ENCODE data around the gene PLA2G4A.

Gene PLA2G4A

GRCh38 chr1:186834399-186834958 lies 5.7 kb downstream of the PLA2G4A start:
- DNase-seq (ENCODE audit: low read depth in 3 of 3): no peak

- DNase-seq (ENCODE audit: low read depth in 3 of 3): no peak
Observed at GRCh38 chr1:186835448-186835847, 6.7 kb downstream of the PLA2G4A start.

- no peak for DNase-seq (ENCODE audit: low read depth in 3 of 3)
Observed at GRCh38 chr1:186837806-186838205, 9.1 kb downstream of the PLA2G4A start.

GRCh38 chr1:186838380-186839040 lies 9.8 kb downstream of the PLA2G4A start:
- DNase-seq (ENCODE audit: low read depth in 3 of 3): no peak

- no peak for DNase-seq (ENCODE audit: low read depth in 3 of 3)
Observed at GRCh38 chr1:186839041-186839400, 10.3 kb downstream of the PLA2G4A start.

GRCh38 chr1:186841599-186841998 lies 12.8 kb downstream of the PLA2G4A start:
- no peak for DNase-seq (ENCODE audit: low read depth in 3 of 3)

GRCh38 chr1:186842547-186842946 lies 13.8 kb downstream of the PLA2G4A start:
- DNase-seq (ENCODE audit: low read depth in 3 of 3): no peak

GRCh38 chr1:186843226-186843625 lies 14.5 kb downstream of the PLA2G4A start:
- DNase-seq (ENCODE audit: low read depth in 3 of 3): no peak

GRCh38 chr1:186843931-186844330 lies 15.2 kb downstream of the PLA2G4A start:
- no peak for DNase-seq (ENCODE audit: low read depth in 3 of 3)

GRCh38 chr1:186845576-186846210 lies 16.9 kb downstream of the PLA2G4A start:
- no peak for DNase-seq (ENCODE audit: low read depth in 3 of 3)

- DNase-seq (ENCODE audit: low read depth in 3 of 3): no peak
Observed at GRCh38 chr1:186848509-186849130, 19.9 kb downstream of the PLA2G4A start.

GRCh38 chr1:186849271-186849671 lies 20.5 kb downstream of the PLA2G4A start:
- DNase-seq (ENCODE audit: low read depth in 3 of 3): no peak

- DNase-seq (ENCODE audit: low read depth in 3 of 3): no peak
Observed at GRCh38 chr1:186849826-186850225, 21.1 kb downstream of the PLA2G4A start.

- DNase-seq (ENCODE audit: low read depth in 3 of 3): no peak
Observed at GRCh38 chr1:186854102-186854501, 25.4 kb downstream of the PLA2G4A start.

GRCh38 chr1:186858923-186859322 lies 30.2 kb downstream of the PLA2G4A start:
- no peak for DNase-seq (ENCODE audit: low read depth in 3 of 3)

- no peak for DNase-seq (ENCODE audit: low read depth in 3 of 3)
Observed at GRCh38 chr1:186859995-186860394, 31.2 kb downstream of the PLA2G4A start.

- no peak for DNase-seq (ENCODE audit: low read depth in 3 of 3)
Observed at GRCh38 chr1:186864296-186864695, 35.5 kb downstream of the PLA2G4A start.

GRCh38 chr1:186865253-186865652 lies 36.5 kb downstream of the PLA2G4A start:
- no peak for DNase-seq (ENCODE audit: low read depth in 3 of 3)

GRCh38 chr1:186865857-186866256 lies 37.1 kb downstream of the PLA2G4A start:
- DNase-seq (ENCODE audit: low read depth in 3 of 3): no peak

GRCh38 chr1:186869526-186870228 lies 40.9 kb downstream of the PLA2G4A start:
- no peak for DNase-seq (ENCODE audit: low read depth in 3 of 3)

GRCh38 chr1:186871784-186872183 lies 43.0 kb downstream of the PLA2G4A start:
- DNase-seq (ENCODE audit: low read depth in 3 of 3): no peak

GRCh38 chr1:186872291-186872690 lies 43.5 kb downstream of the PLA2G4A start:
- no peak for DNase-seq (ENCODE audit: low read depth in 3 of 3)

All from stimulated activated CD4-positive, alpha-beta T cell treated with anti-CD3 and anti-CD28 coated beads, TNF-alpha, amount 100 ng/mL, for 4 hours (primary cell).